WTC11 (cell line): ENCODE results near the gene ELFN2.

Experiments used
- CREM ChIP-seq: sonication (generic); formaldehyde crosslinking; IDR thresholded peaks from 2 replicates; pipeline ENCODE4 v1.8.1; 2022; ENCODE audit warnings: mild to moderate bottlenecking, missing genetic modification reagents, moderate library complexity
- ELF4 ChIP-seq: sonication (generic); formaldehyde crosslinking; IDR thresholded peaks from 2 replicates; pipeline ENCODE4 v1.8.1; 2022; ENCODE audit warnings: low read depth, mild to moderate bottlenecking, moderate library complexity, missing genetic modification reagents
- FOXP1 ChIP-seq: sonication (generic); formaldehyde crosslinking; IDR thresholded peaks from 2 replicates; pipeline ENCODE4 v1.8.0; 2022; ENCODE audit warnings: missing genetic modification reagents, mild to moderate bottlenecking, moderate library complexity, borderline replicate concordance
- GABPB1 ChIP-seq: sonication (generic); formaldehyde crosslinking; IDR thresholded peaks from 2 replicates; pipeline ENCODE4 v1.8.1; 2023; ENCODE audit warnings: mild to moderate bottlenecking, missing genetic modification reagents
- ZNF121 ChIP-seq: sonication (generic); formaldehyde crosslinking; IDR thresholded peaks from 2 replicates; pipeline ENCODE4 v1.8.0; 2023; ENCODE audit warnings: missing genetic modification reagents
- ZNF416 ChIP-seq: fragments of 250-450 bp; sonication (Bioruptor Pico); IDR thresholded peaks from 2 replicates; pipeline ENCODE4 v1.9.0; 2021; ENCODE audit warnings: mild to moderate bottlenecking, inconsistent platforms
- TF ChIP-seq, protein P1 (sequence below): fragments of 250-450 bp; sonication (Bioruptor Pico); conservative IDR thresholded peaks from 2 replicates; pipeline ENCODE4 v1.9.0; 2021; ENCODE audit warnings: mild to moderate bottlenecking
- TF ChIP-seq, protein P2 (sequence below): fragments of 200-600 bp; IDR thresholded peaks from 2 replicates; pipeline ENCODE4 v1.8.0; 2022; ENCODE audit warnings: antibody characterized with exemption

DNA sequence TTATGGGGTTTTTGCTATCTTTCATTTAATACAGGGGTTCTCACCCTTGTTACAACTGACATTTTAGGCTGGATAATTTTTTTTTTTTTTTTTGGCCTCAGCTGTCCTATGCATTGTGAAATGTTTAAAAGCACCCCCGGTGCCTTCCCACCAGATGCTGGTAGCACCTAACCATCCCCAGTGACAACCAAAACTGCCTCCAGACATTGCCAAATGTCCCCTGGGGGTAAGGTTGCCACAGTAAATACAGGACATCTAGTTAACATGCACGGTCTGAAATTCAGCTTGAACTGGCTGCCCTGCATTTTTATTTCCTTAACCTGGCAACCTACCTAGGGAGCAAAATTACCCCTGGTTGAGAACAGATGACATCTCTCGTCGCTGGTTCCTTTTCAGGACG lies 72.6 kb downstream of the ELFN2 start:
- TF ChIP-seq, protein P1, sequence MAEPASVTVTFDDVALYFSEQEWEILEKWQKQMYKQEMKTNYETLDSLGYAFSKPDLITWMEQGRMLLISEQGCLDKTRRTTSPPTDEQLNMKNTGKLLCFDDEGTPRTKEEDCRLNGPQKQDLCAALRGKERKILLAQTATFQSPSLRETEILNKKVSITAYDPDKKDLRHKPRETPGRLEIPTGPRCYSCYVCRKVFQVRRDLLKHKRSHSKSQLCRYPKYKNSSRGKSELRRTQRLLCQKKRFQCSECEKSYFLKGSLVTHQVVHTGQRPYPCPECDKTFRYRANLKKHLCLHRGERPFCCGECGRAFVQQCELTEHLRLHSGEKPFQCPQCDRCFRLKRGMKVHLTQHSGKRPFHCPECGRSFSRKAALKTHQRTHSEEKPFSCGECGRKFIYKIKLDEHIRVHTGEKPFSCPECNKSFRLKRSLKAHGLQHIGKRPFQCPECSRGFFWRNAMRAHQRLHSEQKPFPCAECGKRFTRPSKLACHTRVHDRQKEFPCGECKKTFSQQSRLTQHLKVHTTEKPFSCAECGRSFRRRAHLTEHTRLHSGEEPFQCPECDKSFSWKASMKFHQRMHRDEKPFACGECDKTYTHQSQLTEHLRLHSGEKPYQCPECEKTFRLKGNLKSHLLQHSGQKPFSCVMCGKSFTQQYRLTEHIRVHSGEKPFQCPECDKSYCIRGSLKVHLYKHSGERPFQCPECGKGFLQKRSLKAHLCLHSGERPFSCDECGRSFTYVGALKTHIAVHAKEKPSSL (CRISPR knock-in tag), result no peak
- no peak for TF ChIP-seq CREM (CRISPR knock-in tag)
- no peak for TF ChIP-seq ZNF121 (CRISPR knock-in tag)
- TF ChIP-seq, protein P2, sequence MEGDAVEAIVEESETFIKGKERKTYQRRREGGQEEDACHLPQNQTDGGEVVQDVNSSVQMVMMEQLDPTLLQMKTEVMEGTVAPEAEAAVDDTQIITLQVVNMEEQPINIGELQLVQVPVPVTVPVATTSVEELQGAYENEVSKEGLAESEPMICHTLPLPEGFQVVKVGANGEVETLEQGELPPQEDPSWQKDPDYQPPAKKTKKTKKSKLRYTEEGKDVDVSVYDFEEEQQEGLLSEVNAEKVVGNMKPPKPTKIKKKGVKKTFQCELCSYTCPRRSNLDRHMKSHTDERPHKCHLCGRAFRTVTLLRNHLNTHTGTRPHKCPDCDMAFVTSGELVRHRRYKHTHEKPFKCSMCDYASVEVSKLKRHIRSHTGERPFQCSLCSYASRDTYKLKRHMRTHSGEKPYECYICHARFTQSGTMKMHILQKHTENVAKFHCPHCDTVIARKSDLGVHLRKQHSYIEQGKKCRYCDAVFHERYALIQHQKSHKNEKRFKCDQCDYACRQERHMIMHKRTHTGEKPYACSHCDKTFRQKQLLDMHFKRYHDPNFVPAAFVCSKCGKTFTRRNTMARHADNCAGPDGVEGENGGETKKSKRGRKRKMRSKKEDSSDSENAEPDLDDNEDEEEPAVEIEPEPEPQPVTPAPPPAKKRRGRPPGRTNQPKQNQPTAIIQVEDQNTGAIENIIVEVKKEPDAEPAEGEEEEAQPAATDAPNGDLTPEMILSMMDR, result no peak
- TF ChIP-seq ELF4 (CRISPR knock-in tag), result no peak
- no peak for TF ChIP-seq GABPB1 (CRISPR knock-in tag)
- TF ChIP-seq ZNF416, result no peak
- no peak for TF ChIP-seq FOXP1 (CRISPR knock-in tag)
